GM06990 (cell line): Measurements from ENCODE around the gene LAIR2.

Experiments used
- DNase-seq: peaks from one replicate; pipeline ENCODE4 v3.0.0-alpha.2; 2011; ENCODE audit not compliant: insufficient read length; ENCODE audit errors: extremely low read depth
- H3K27me3 ChIP-seq: replicated peaks from 2 replicates; pipeline ENCODE4 v1.6.0; 2011; ENCODE audit warnings: low read length; ENCODE audit not compliant: control insufficient read depth, insufficient read depth
- H3K36me3 ChIP-seq: 2 replicates; pipeline ENCODE4 v1.5.1; 2011; ENCODE audit warnings: low read length; ENCODE audit not compliant: control insufficient read depth, insufficient read depth
- H3K4me3 ChIP-seq: replicated peaks from 2 replicates; pipeline ENCODE4 v1.5.1; 2011; ENCODE audit warnings: low read depth, mild to moderate bottlenecking, control low read depth, low read length
- CTCF ChIP-seq: IDR thresholded peaks from 2 replicates; pipeline ENCODE4 v1.5.1; 2011; ENCODE audit warnings: low read length, control low read depth, mild to moderate bottlenecking, inconsistent platforms; ENCODE audit not compliant: insufficient read depth, poor library complexity, severe bottlenecking

LAIR2 gene

GRCh38 chr19:54477650-54478049 lies 25.0 kb upstream of the LAIR2 start:
- Histone ChIP-seq H3K36me3 (no peaks in the 10 kb centered on the region), H3K4me3 (no peak overlapping the region), H3K27me3 (no peaks in the 10 kb centered on the region; the same call in 1 of the 2 replicates)
- no peak for TF ChIP-seq CTCF
- no peak for DNase-seq

GRCh38 chr19:54478677-54479266 lies 23.9 kb upstream of the LAIR2 start:
- no peak for DNase-seq
- H3K36me3 ChIP-seq: no peaks in the 10 kb centered on the region
- H3K4me3 ChIP-seq: no peak overlapping the region
- no peaks in the 10 kb centered on the region; the same call in 1 of the 2 replicates for H3K27me3 ChIP-seq
- TF ChIP-seq CTCF: peak; percentile 64

- no peak overlapping the region for H3K4me3 ChIP-seq
- no peak for TF ChIP-seq CTCF
- no peak for DNase-seq
- H3K27me3 ChIP-seq: no peaks in the 10 kb centered on the region; the same call in 1 of the 2 replicates
- no peaks in the 10 kb centered on the region for H3K36me3 ChIP-seq
Observed at GRCh38 chr19:54480051-54480450, 22.6 kb upstream of the LAIR2 start.

- peak; percentile 67 for DNase-seq
- TF ChIP-seq CTCF: peak; percentile 71
- H3K4me3 ChIP-seq: no peak overlapping the region
- H3K36me3 ChIP-seq: no peaks in the 10 kb centered on the region
- no peaks in the 10 kb centered on the region; the same call in 1 of the 2 replicates for H3K27me3 ChIP-seq
Observed at GRCh38 chr19:54481326-54481930, 21.2 kb upstream of the LAIR2 start.

- Histone ChIP-seq H3K27me3 (no peaks in the 10 kb centered on the region; the same call in 1 of the 2 replicates), H3K36me3 (no peaks in the 10 kb centered on the region), H3K4me3 (no peak overlapping the region)
- no peak for TF ChIP-seq CTCF
- no peak for DNase-seq
Observed at GRCh38 chr19:54482889-54483288, 19.7 kb upstream of the LAIR2 start.
